GM19463 (cell line): ENCODE measurements around the gene WASHC4.

Experiments
- ATAC-seq: cut with Tn5 transposase; IDR thresholded peaks from one replicate; pipeline ENCODE4 v1.9.1; 2021; ENCODE audit warnings: mild to moderate bottlenecking, moderate library complexity; ENCODE audit not compliant: unreplicated experiment

The WASHC4 gene

GRCh38 chr12:105202202-105202601, 94.7 kb downstream of the WASHC4 start:
- ATAC-seq = no peak

GRCh38 chr12:105204127-105204526, 96.6 kb downstream of the WASHC4 start:
- ATAC-seq = no peak

GRCh38 chr12:105204916-105205315, 97.4 kb downstream of the WASHC4 start:
- no peak for ATAC-seq

GRCh38 chr12:105205322-105206048, 98.0 kb downstream of the WASHC4 start:
- no peak for ATAC-seq

- ATAC-seq = no peak
Observed at GRCh38 chr12:105206686-105207374, 99.3 kb downstream of the WASHC4 start.

GRCh38 chr12:105209091-105209490, 101.6 kb downstream of the WASHC4 start:
- no peak for ATAC-seq

- no peak for ATAC-seq
Observed at GRCh38 chr12:105212438-105212837, 104.9 kb downstream of the WASHC4 start.

GRCh38 chr12:105214148-105214547, 106.6 kb downstream of the WASHC4 start:
- ATAC-seq = no peak

GRCh38 chr12:105214670-105215375, 107.3 kb downstream of the WASHC4 start:
- no peak for ATAC-seq

- no peak for ATAC-seq
Observed at GRCh38 chr12:105218434-105218833, 110.9 kb downstream of the WASHC4 start.
